Activated CD4-positive, alpha-beta memory T cell treated with anti-CD3 and anti-CD28 coated beads, Interleukin-2, amount 10 ng/mL, durations not matched to agents 7 days and 5 days (primary cell): ENCODE results near the gene KRTAP10-2. TPM values are rescaled to one million over a fixed set of nuclear protein-coding genes. Genes with fewer than 3 reads are reported as not detected.
"Not testable (repeated sequence)": the region's sequence is repeated elsewhere in the genome, so short reads cannot be mapped to it uniquely, and the experiment has no call there.

Experiments used
- CTCF ChIA-PET: fragments of 350-600 bp; sonication (Branson Sonifier 250); formaldehyde crosslinking; loops from one replicate; lab custom pipeline; 2021; ENCODE audit warnings: antibody characterized with exemption, inconsistent platforms; lab: Charles Lee
- POLR2A ChIA-PET: fragments of 350-600 bp; sonication (Branson Sonifier 250); formaldehyde crosslinking; loops from one replicate; lab custom pipeline; 2021; ENCODE audit warnings: antibody characterized with exemption; lab: Charles Lee
- DNase-seq: peaks from one replicate; pipeline ENCODE4 v3.0.0-alpha.2; 2020
- H3K27ac Mint-ChIP-seq: one replicate; pipeline ENCODE4 v1.8.0; 2021; ENCODE audit warnings: mild to moderate bottlenecking, mixed read lengths
- H3K27me3 Mint-ChIP-seq: one replicate; pipeline ENCODE4 v1.8.0; 2021; ENCODE audit warnings: mixed read lengths
- H3K36me3 Mint-ChIP-seq: one replicate; pipeline ENCODE4 v1.8.0; 2021; ENCODE audit warnings: low read depth, mixed read lengths
- H3K4me1 Mint-ChIP-seq: one replicate; pipeline ENCODE4 v1.8.0; 2021; ENCODE audit warnings: mixed read lengths
- H3K4me3 Mint-ChIP-seq: one replicate; pipeline ENCODE4 v1.8.0; 2021; ENCODE audit warnings: mild to moderate bottlenecking, mixed read lengths
- H3K9me3 Mint-ChIP-seq: one replicate; pipeline ENCODE4 v1.8.0; 2021; ENCODE audit warnings: mixed read lengths
- total RNA-seq, 2 experiments: library from RNA; stranded (reverse); gene quantifications; one replicate each; pipeline ENCODE4 v1.2.3, GENCODE V29; 2021

KRTAP10-2 gene
- total RNA-seq, 2 experiments from 2014 or later, result not detected

- DNase-seq, result no peak
- POLR2A ChIA-PET, result interaction anchor here (1.2 kb wide), 1 partner anchor 18 kb away, joined by 3 read pairs; no protein-coding TSS in a partner anchor
- no peaks in the 10 kb centered on the region for H3K9me3 Mint-ChIP-seq
- no peak overlapping the region for H3K4me3 Mint-ChIP-seq
- CTCF ChIA-PET, result no interaction called here
- no peaks in the 10 kb centered on the region for H3K36me3 Mint-ChIP-seq
- peaks cover 2% of the 10 kb centered on the region for H3K27me3 Mint-ChIP-seq
- no peak overlapping the region for H3K27ac Mint-ChIP-seq
- H3K4me1 Mint-ChIP-seq, result peaks cover 11% of the 10 kb centered on the region
Observed at GRCh38 chr21:44568667-44569556, 17.6 kb upstream of the KRTAP10-2 start.

GRCh38 chr21:44568261-44568660, 17.0 kb upstream of the KRTAP10-2 start:
- Mint-ChIP-seq H3K27ac (no peak overlapping the region), H3K9me3 (no peaks in the 10 kb centered on the region), H3K36me3 (no peaks in the 10 kb centered on the region), H3K4me3 (no peak overlapping the region), H3K27me3 (peaks cover 2% of the 10 kb centered on the region), H3K4me1 (peaks cover 11% of the 10 kb centered on the region)
- POLR2A ChIA-PET, result interaction anchor here (1.2 kb wide), 1 partner anchor 17 kb away, joined by 3 read pairs; no protein-coding TSS in a partner anchor
- CTCF ChIA-PET, result no interaction called here
- no peak for DNase-seq

GRCh38 chr21:44567481-44568171, 16.3 kb upstream of the KRTAP10-2 start:
- H3K4me1 Mint-ChIP-seq, result peaks cover 11% of the 10 kb centered on the region
- CTCF ChIA-PET, result no interaction called here
- no peak overlapping the region for H3K27ac Mint-ChIP-seq
- peaks cover 2% of the 10 kb centered on the region for H3K27me3 Mint-ChIP-seq
- POLR2A ChIA-PET, result interaction anchor here (1.2 kb wide), 1 partner anchor 17 kb away, joined by 3 read pairs; no protein-coding TSS in a partner anchor
- H3K4me3 Mint-ChIP-seq, result no peak overlapping the region
- H3K9me3 Mint-ChIP-seq, result peaks cover under 1% of the 10 kb centered on the region
- DNase-seq, result no peak
- H3K36me3 Mint-ChIP-seq, result no peaks in the 10 kb centered on the region

- Mint-ChIP-seq H3K27me3 (peaks cover 6% of the 10 kb centered on the region), H3K4me1 (peaks cover 11% of the 10 kb centered on the region), H3K27ac (no peak overlapping the region), H3K36me3 (peaks cover 2% of the 10 kb centered on the region), H3K4me3 (no peak overlapping the region), H3K9me3 (peaks cover 8% of the 10 kb centered on the region)
- POLR2A ChIA-PET, result no interaction called here
- CTCF ChIA-PET, result interaction anchor here (0.9 kb wide), 1 partner anchor 56 kb away, joined by 3 read pairs; no protein-coding TSS in a partner anchor
- no peak for DNase-seq
Observed at GRCh38 chr21:44566403-44566802, 15.1 kb upstream of the KRTAP10-2 start.

GRCh38 chr21:44564886-44565598, 13.7 kb upstream of the KRTAP10-2 start:
- Mint-ChIP-seq H3K27me3 (peaks cover 15% of the 10 kb centered on the region), H3K4me3 (no peak overlapping the region), H3K36me3 (peaks cover 2% of the 10 kb centered on the region), H3K9me3 (peaks cover 11% of the 10 kb centered on the region), H3K4me1 (peaks cover 11% of the 10 kb centered on the region), H3K27ac (peak overlapping the region; percentile 9)
- CTCF ChIA-PET, result no interaction called here
- DNase-seq, result no peak
- POLR2A ChIA-PET, result no interaction called here

- Mint-ChIP-seq H3K27ac (no peak overlapping the region), H3K4me3 (no peak overlapping the region), H3K36me3 (peaks cover 2% of the 10 kb centered on the region), H3K27me3 (peaks cover 15% of the 10 kb centered on the region), H3K9me3 (peaks cover 11% of the 10 kb centered on the region), H3K4me1 (peaks cover 11% of the 10 kb centered on the region)
- no peak for DNase-seq
- ChIA-PET CTCF (no interaction called here), POLR2A (no interaction called here)
Observed at GRCh38 chr21:44564099-44564498, 12.8 kb upstream of the KRTAP10-2 start.

GRCh38 chr21:44558695-44559094, 7.4 kb upstream of the KRTAP10-2 start, which contains the start of gene KRTAP10-3:
Gene KRTAP10-3, minus strand, starts transcription at chr21:44558795. Its CDS starts 80 bp downstream, at chr21:44558715.
- POLR2A ChIA-PET, result no interaction called here

GRCh38 chr21:44558329-44558675, 7.0 kb upstream of the KRTAP10-2 start:
- H3K9me3 Mint-ChIP-seq, result peaks cover 11% of the 10 kb centered on the region
- POLR2A ChIA-PET, H3K27ac Mint-ChIP-seq: not testable (repeated sequence)

More at GRCh38 chr21:44558695-44559094, 7.4 kb upstream of the KRTAP10-2 start, which contains the start of gene KRTAP10-3:
- Mint-ChIP-seq H3K9me3 (peaks cover 11% of the 10 kb centered on the region), H3K4me3 (no peak within 1 kb of the TSS), H3K36me3 (peaks cover 2% of the 10 kb centered on the region), H3K4me1 (no peaks in the 10 kb centered on the region), H3K27me3 (peaks cover 18% of the 10 kb centered on the region), H3K27ac (no peak within 1 kb of the TSS)
- CTCF ChIA-PET, result no interaction called here
- no peak for DNase-seq

GRCh38 chr21:44557491-44558328, 6.4 kb upstream of the KRTAP10-2 start:
- H3K9me3 Mint-ChIP-seq, result peaks cover 11% of the 10 kb centered on the region
- H3K4me3 Mint-ChIP-seq, result no peak overlapping the region
- no peak overlapping the region for H3K27ac Mint-ChIP-seq
- peaks cover 18% of the 10 kb centered on the region for H3K27me3 Mint-ChIP-seq
- ChIA-PET CTCF (interaction anchor here (0.8 kb wide), 1 partner anchor 10 kb away, joined by 3 read pairs; no protein-coding TSS in a partner anchor), POLR2A (no interaction called here)
- H3K36me3 Mint-ChIP-seq, result peaks cover 2% of the 10 kb centered on the region
- no peak for DNase-seq
- H3K4me1 Mint-ChIP-seq, result no peaks in the 10 kb centered on the region

More at GRCh38 chr21:44558329-44558675, 7.0 kb upstream of the KRTAP10-2 start:
- DNase-seq, H3K4me3 Mint-ChIP-seq, CTCF ChIA-PET, H3K36me3 Mint-ChIP-seq, H3K4me1 Mint-ChIP-seq: not testable (repeated sequence)
- H3K27me3 Mint-ChIP-seq, result peaks cover 18% of the 10 kb centered on the region

- no peak overlapping the region for H3K27ac Mint-ChIP-seq
- CTCF ChIA-PET, result interaction anchor here (0.8 kb wide), 1 partner anchor 10 kb away, joined by 3 read pairs; no protein-coding TSS in a partner anchor
- H3K4me3 Mint-ChIP-seq, result no peak overlapping the region
- peaks cover 14% of the 10 kb centered on the region for H3K27me3 Mint-ChIP-seq
- H3K9me3 Mint-ChIP-seq, result peaks cover 3% of the 10 kb centered on the region
- DNase-seq, result no peak
- H3K36me3 Mint-ChIP-seq, result no peaks in the 10 kb centered on the region
- no peaks in the 10 kb centered on the region for H3K4me1 Mint-ChIP-seq
- POLR2A ChIA-PET, result no interaction called here
Observed at GRCh38 chr21:44556879-44557278, 5.6 kb upstream of the KRTAP10-2 start.

- peak; percentile 12 for DNase-seq
- H3K9me3 Mint-ChIP-seq, result no peaks in the 10 kb centered on the region
Observed at GRCh38 chr21:44555200-44555875, 4.0 kb upstream of the KRTAP10-2 start.

More at GRCh38 chr21:44555200-44555875, 4.0 kb upstream of the KRTAP10-2 start:
- Mint-ChIP-seq H3K27ac (no peak overlapping the region), H3K4me3 (no peak overlapping the region), H3K4me1 (no peaks in the 10 kb centered on the region), H3K36me3 (no peaks in the 10 kb centered on the region), H3K27me3 (peaks cover 5% of the 10 kb centered on the region)
- ChIA-PET POLR2A (interaction anchor here (1.2 kb wide), 1 partner anchor 64 kb away, joined by 4 read pairs; no protein-coding TSS in a partner anchor), CTCF (no interaction called here)
